Naive thymus-derived CD8-positive, alpha-beta T cell (primary cell): Measurements from ENCODE around the gene RERE. TPM values are rescaled to one million over a fixed set of nuclear protein-coding genes. Genes with fewer than 3 reads are reported as not detected.

ENCODE experiments used
- ATAC-seq, 2 donors: fragments of 150-1000 bp; cut with Tn5 transposase in 1 of 2; sonication (Bioruptor Pico), chemical (Tn5 transposase) in 1 of 2; 1 replicate in 1 of 2; 2 replicates in 1 of 2; pipeline ENCODE4 v1.10.0; 2021; ENCODE audit warnings: mild to moderate bottlenecking in 2 of 2, moderate library complexity in 2 of 2
- POLR2A ChIA-PET: fragments of 350-600 bp; sonication (Branson Sonifier 250); formaldehyde crosslinking; loops from one replicate; lab custom pipeline; 2021; ENCODE audit warnings: antibody characterized with exemption; lab: Charles Lee
- DNase-seq, 10 donors: peaks; one replicate each; pipeline versions ENCODE4 v3.0.0 to v3.0.0-alpha.2; 2020 to 2022
- H3K27ac Mint-ChIP-seq, 10 donors: one replicate each; pipeline ENCODE4 v1.8.0; 2020 to 2022; ENCODE audit warnings: mild to moderate bottlenecking in 10 of 10, mixed read lengths in 10 of 10, moderate library complexity in 4 of 10, inconsistent platforms in 1 of 10
- H3K27me3 Mint-ChIP-seq, 5 donors: one replicate each; pipeline ENCODE4 v1.8.0; 2021 to 2022; ENCODE audit warnings: mixed read lengths in 5 of 5
- H3K36me3 Mint-ChIP-seq, 3 donors: one replicate each; pipeline ENCODE4 v1.8.0; 2020 to 2022; ENCODE audit warnings: mixed read lengths in 3 of 3, mild to moderate bottlenecking in 2 of 3, inconsistent platforms in 1 of 3
- H3K4me1 Mint-ChIP-seq, 4 donors: one replicate each; pipeline ENCODE4 v1.8.0; 2021 to 2022; ENCODE audit warnings: mixed read lengths in 4 of 4
- H3K4me3 Mint-ChIP-seq, 10 donors: one replicate each; pipeline ENCODE4 v1.8.0; 2020 to 2022; ENCODE audit warnings: mild to moderate bottlenecking in 10 of 10, mixed read lengths in 10 of 10, moderate library complexity in 6 of 10, inconsistent platforms in 1 of 10
- H3K9me3 Mint-ChIP-seq, 9 donors: one replicate each; pipeline ENCODE4 v1.8.0; 2020 to 2022; ENCODE audit warnings: mixed read lengths in 9 of 9, mild to moderate bottlenecking in 3 of 9, inconsistent platforms in 1 of 9, moderate library complexity in 1 of 9
- polyA plus RNA-seq, 3 donors: library from polyadenylated mRNA; unstranded; fragments of 300-500 nt; fragmentation: Illumina TruSeq; gene quantifications; one replicate each; pipeline ENCODE4 v1.2.3, GENCODE V29; 2021
- total RNA-seq, 8 experiments: library from RNA in 2 of 8; stranded (reverse) in 2 of 8; gene quantifications; one replicate each; pipeline ENCODE4 v1.2.3 and lab custom pipeline; 2021 to 2026

Gene RERE
- total and polyA plus RNA-seq, 5 experiments from 2014 or later = 4.1 to 84.2 (median 8.8) TPM

DNA sequence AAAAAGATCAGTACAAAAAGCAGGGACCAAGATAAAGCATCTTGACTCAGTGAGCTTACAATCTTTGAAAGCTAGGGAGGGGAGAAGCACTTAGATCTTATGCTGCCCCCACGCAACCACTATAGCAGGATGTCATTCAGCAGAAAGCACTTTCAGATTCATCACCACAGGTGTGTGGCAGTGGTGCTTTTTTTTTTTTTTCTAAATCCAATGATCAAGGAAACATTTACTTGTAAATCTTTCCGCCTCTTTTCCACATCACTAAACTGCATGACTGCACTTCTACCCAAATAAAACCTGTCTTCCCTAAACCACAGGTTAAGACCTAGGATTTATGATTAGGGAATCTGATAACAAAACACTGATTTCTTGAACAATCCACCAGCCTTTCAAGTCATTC, 344.8 kb downstream of the RERE start:
- POLR2A ChIA-PET = interaction anchor here (0.7 kb wide), 1 partner anchor 40 kb away, joined by 4 read pairs; no protein-coding TSS in a partner anchor
- Mint-ChIP-seq H3K4me3 (no peak overlapping the region), H3K27me3 (no peaks in the 10 kb centered on the region), H3K4me1 (peaks cover 8 to 36% (median 27%) of the 10 kb centered on the region in 4 donors), H3K9me3 (no peaks in the 10 kb centered on the region), H3K36me3 (no peaks in the 10 kb centered on the region), H3K27ac (peak overlapping the region in 8 of 10 donors; percentile 4 to 61 (median 54))
- DNase-seq (peak in 9 of 10 donors; percentile 7 to 75 (median 43)), ATAC-seq (peak; percentile 96 to 100)

GRCh38 chr1:8471451-8471850, 346.0 kb downstream of the RERE start:
- Mint-ChIP-seq H3K9me3 (no peaks in the 10 kb centered on the region), H3K36me3 (no peaks in the 10 kb centered on the region), H3K27me3 (no peaks in the 10 kb centered on the region), H3K4me3 (no peak overlapping the region), H3K27ac (peak overlapping the region in 1 of 10 donors; percentile 34), H3K4me1 (peaks cover 9 to 33% (median 21%) of the 10 kb centered on the region in 4 donors)
- no peak for ATAC-seq
- POLR2A ChIA-PET = no interaction called here
- DNase-seq = no peak

DNA sequence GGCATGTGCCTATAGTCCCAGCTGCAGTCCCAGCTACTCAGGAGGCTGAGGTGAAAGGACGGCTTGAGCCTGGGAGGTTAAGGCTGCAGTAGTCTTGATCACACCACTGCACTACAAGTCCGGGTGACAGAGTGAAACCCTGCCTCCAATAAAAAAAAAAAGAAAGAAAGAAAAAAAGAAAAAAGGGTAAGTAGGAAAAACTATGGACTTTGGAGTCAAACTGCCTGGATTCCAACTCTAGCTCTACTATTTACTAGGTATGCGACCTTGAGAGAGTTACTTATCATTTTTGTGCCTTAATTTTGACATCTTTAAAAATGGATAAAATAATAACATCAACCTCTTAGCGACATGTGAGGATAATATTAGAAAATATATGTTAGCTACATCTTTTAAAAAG, 348.7 kb downstream of the RERE start:
- no peak overlapping the region for H3K4me3 Mint-ChIP-seq
- no peaks in the 10 kb centered on the region for H3K27me3 Mint-ChIP-seq
- ATAC-seq (no peak), DNase-seq (no peak)
- H3K4me1 Mint-ChIP-seq = peaks cover 15 to 40% (median 33%) of the 10 kb centered on the region in 4 donors
- H3K36me3 Mint-ChIP-seq = peaks cover 0 to 16% (median 0%) of the 10 kb centered on the region in 3 donors
- no peak overlapping the region for H3K27ac Mint-ChIP-seq
- POLR2A ChIA-PET = no interaction called here
- H3K9me3 Mint-ChIP-seq = no peaks in the 10 kb centered on the region

GRCh38 chr1:8467308-8467707, 350.1 kb downstream of the RERE start:
- DNase-seq (no peak), ATAC-seq (no peak)
- Mint-ChIP-seq H3K36me3 (peaks cover 0 to 16% (median 0%) of the 10 kb centered on the region in 3 donors), H3K4me1 (peaks cover 18 to 39% (median 32%) of the 10 kb centered on the region in 4 donors), H3K4me3 (no peak overlapping the region), H3K27me3 (no peaks in the 10 kb centered on the region), H3K27ac (no peak overlapping the region), H3K9me3 (no peaks in the 10 kb centered on the region)
- POLR2A ChIA-PET = interaction anchor here (0.5 kb wide), 1 partner anchor 486 kb away, joined by 4 read pairs; no protein-coding TSS in a partner anchor

GRCh38 chr1:8465692-8466091, 351.7 kb downstream of the RERE start:
- no peaks in the 10 kb centered on the region for H3K9me3 Mint-ChIP-seq
- H3K36me3 Mint-ChIP-seq = peaks cover 0 to 19% (median 0%) of the 10 kb centered on the region in 3 donors
- DNase-seq (no peak), ATAC-seq (no peak)
- H3K27me3 Mint-ChIP-seq = no peaks in the 10 kb centered on the region
- peak overlapping the region in 3 of 10 donors; percentile 14 to 31 (median 30) for H3K27ac Mint-ChIP-seq
- no peak overlapping the region for H3K4me3 Mint-ChIP-seq
- POLR2A ChIA-PET = no interaction called here
- peaks cover 26 to 48% (median 39%) of the 10 kb centered on the region in 4 donors for H3K4me1 Mint-ChIP-seq

DNA sequence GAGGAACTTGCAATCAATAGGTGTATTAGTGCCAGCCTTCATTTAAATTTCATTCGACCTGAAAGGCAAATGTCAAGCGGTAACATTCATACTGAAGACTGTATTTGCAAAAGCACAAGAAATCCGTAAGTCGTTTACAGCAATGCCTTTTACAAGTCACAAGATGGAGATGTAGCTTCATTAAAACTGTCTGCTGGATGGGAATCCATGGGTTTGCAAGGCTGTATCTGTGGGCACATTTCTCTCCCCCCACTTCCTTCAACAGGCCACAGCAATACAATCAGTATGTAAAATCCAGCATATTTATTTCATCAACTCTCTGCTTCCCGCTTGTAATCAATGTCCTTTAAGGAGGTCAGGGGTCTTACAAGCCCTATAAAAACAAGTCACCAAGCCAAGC, 352.4 kb downstream of the RERE start:
- no peak for ATAC-seq
- no peak overlapping the region for H3K4me3 Mint-ChIP-seq
- no peak for DNase-seq
- POLR2A ChIA-PET = no interaction called here
- peak overlapping the region in 5 of 10 donors; percentile 4 to 71 (median 52) for H3K27ac Mint-ChIP-seq
- peaks cover 0 to 19% (median 0%) of the 10 kb centered on the region in 3 donors for H3K36me3 Mint-ChIP-seq
- no peaks in the 10 kb centered on the region for H3K27me3 Mint-ChIP-seq
- peaks cover 26 to 50% (median 41%) of the 10 kb centered on the region in 4 donors for H3K4me1 Mint-ChIP-seq
- H3K9me3 Mint-ChIP-seq = no peaks in the 10 kb centered on the region

DNA sequence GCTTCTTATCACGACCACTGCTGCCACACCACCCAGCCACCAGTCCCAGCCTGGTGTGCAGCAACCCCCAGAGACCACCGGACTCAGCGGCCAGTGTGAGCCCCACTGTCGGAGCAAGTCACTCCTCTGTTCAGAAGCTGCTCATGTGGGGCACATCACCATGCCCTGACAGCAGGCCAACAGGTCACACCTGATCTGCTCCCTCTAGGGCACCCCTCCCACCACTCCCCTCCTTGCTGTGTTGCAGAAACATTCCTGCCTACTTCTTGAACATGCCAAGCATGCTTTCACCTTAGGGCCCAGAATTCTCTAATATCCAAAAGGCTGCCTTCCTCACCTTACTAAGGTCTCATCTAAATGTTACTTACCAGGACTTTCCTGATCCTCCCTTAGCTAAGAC, 353.1 kb downstream of the RERE start:
- no peak overlapping the region for H3K4me3 Mint-ChIP-seq
- POLR2A ChIA-PET = no interaction called here
- H3K27ac Mint-ChIP-seq = peak overlapping the region in 9 of 10 donors; percentile 4 to 94 (median 74)
- DNase-seq (no peak), ATAC-seq (no peak)
- peaks cover 0 to 19% (median 0%) of the 10 kb centered on the region in 3 donors for H3K36me3 Mint-ChIP-seq
- no peaks in the 10 kb centered on the region for H3K27me3 Mint-ChIP-seq
- no peaks in the 10 kb centered on the region for H3K9me3 Mint-ChIP-seq
- H3K4me1 Mint-ChIP-seq = peaks cover 26 to 51% (median 43%) of the 10 kb centered on the region in 4 donors

DNA sequence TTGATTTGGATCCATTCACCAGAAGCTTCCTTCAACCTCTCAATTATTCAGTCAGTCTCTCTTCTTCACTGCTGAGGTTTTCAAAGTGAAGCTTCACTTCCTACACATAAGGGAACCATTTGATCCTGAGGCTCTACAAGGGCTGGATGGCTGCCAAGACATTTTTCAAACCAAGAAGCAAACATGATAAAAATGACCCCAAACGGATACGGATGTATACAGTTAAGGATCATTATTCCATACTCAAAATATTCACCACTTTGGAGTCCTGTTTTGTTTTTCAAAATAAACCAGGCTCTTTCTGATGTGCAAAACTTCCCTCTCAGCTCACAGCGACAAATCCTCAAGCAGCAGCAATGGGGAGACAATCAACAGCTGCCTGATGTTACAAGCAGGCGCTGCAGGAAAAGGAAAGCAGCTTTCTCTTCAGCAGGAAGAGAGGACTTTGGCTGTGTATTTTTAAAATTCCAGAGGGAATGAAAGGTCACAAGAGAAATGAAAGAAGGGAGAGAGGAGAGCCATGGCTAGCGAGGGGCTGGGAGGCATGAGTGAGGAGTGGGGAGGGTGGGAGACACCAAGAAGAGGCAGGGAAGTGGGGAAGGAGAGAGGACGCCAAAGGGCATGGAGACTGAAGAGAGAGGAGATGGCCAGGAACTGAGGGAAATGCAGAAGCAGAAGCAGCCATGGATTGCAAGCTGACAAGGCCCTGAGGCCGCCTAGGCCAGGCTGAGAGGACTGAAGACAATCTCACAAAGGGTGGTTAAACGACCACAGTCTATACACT, 354.1 kb downstream of the RERE start:
- Mint-ChIP-seq H3K4me3 (peak overlapping the region in 6 of 10 donors; percentile 9 to 46 (median 29)), H3K4me1 (peaks cover 26 to 60% (median 44%) of the 10 kb centered on the region in 4 donors), H3K9me3 (no peaks in the 10 kb centered on the region), H3K27me3 (no peaks in the 10 kb centered on the region), H3K27ac (peak overlapping the region; percentile 45 to 94 (median 80)), H3K36me3 (peaks cover 0 to 19% (median 0%) of the 10 kb centered on the region in 3 donors)
- POLR2A ChIA-PET = interaction anchor here (0.9 to 1.6 kb wide), 3 partner anchors 32 to 63 kb away, joined by 3 to 4 read pairs (median 3); no protein-coding TSS in a partner anchor
- DNase-seq = peak in 7 of 10 donors; percentile 15 to 59 (median 29)
- ATAC-seq = peak; percentile 83 to 88

DNA sequence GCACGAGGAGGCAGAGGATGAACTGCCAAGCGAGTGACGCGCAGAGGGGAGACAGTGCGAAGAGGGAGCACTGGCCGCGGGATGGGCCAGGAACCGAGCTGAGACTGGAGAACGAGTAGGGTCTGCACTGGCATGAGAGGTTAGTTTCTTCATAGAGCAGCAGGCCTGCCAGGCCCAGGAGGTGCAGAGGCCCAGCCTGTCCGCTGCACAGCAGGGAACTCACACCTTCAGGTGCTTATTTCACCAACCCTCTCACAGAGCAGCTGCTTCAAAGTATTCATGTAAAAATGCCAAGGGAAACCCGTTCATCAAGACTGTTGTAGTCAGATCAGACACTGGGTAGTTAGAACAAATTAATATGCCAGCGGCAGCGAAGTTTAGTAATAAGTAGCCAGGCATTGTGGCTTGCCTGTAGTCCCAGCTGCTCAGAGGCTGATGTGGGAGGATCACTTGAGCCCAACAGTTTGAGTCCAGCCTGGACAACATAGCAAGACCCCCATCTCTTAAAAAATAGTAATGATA, 355.0 kb downstream of the RERE start:
- Mint-ChIP-seq H3K4me3 (peak overlapping the region in 5 of 10 donors; percentile 21 to 62 (median 45)), H3K27ac (peak overlapping the region in 8 of 10 donors; percentile 49 to 85 (median 66)), H3K4me1 (peaks cover 30 to 69% (median 52%) of the 10 kb centered on the region in 4 donors), H3K36me3 (peaks cover 0 to 19% (median 0%) of the 10 kb centered on the region in 3 donors), H3K9me3 (no peaks in the 10 kb centered on the region), H3K27me3 (no peaks in the 10 kb centered on the region)
- DNase-seq (no peak), ATAC-seq (no peak)
- POLR2A ChIA-PET = interaction anchor here (0.9 to 1.6 kb wide), 3 partner anchors 31 to 64 kb away, joined by 3 to 4 read pairs (median 3); no protein-coding TSS in a partner anchor

GRCh38 chr1:8461351-8462110, 355.9 kb downstream of the RERE start:
- no peak for ATAC-seq
- DNase-seq = peak in 2 of 10 donors; percentile 13 to 19
- POLR2A ChIA-PET = interaction anchor here (0.5 to 0.7 kb wide), 2 partner anchors 26 to 34 kb away, joined by 3 to 4 read pairs; no protein-coding TSS in a partner anchor
- Mint-ChIP-seq H3K36me3 (peaks cover 0 to 21% (median 0%) of the 10 kb centered on the region in 3 donors), H3K4me1 (peaks cover 36 to 72% (median 61%) of the 10 kb centered on the region in 4 donors), H3K4me3 (peak overlapping the region in 4 of 10 donors; percentile 2 to 76 (median 35)), H3K9me3 (no peaks in the 10 kb centered on the region), H3K27me3 (no peaks in the 10 kb centered on the region), H3K27ac (peak overlapping the region in 7 of 10 donors; percentile 36 to 80 (median 61))

GRCh38 chr1:8460784-8461183, 356.7 kb downstream of the RERE start:
- Mint-ChIP-seq H3K27ac (peak overlapping the region in 1 of 10 donors; percentile 5), H3K4me3 (no peak overlapping the region)
- ATAC-seq = no peak

DNA sequence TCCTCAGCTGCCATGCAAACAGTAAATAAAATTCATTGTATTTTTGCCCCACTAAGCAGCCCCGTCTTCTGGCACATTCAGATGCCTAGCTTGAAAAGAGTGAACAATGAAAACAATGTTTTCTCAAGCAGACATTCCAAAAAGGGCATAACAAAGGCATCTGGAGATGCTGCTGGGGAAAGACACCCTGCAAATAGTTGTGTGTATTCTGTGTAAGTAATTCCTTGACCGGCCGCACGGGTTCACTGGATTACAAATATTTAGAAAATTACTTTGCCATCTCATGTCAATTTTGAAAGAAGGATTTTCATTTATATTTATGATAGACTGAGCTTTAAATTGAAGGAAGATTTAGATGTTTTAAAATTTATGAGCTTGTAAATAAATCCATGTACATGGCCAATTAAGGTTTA, 357.3 kb downstream of the RERE start:
- no peaks in the 10 kb centered on the region for H3K27me3 Mint-ChIP-seq
- ATAC-seq = no peak
- peaks cover 32 to 71% (median 63%) of the 10 kb centered on the region in 4 donors for H3K4me1 Mint-ChIP-seq

More at GRCh38 chr1:8460784-8461183, 356.7 kb downstream of the RERE start:
- no peak for DNase-seq
- Mint-ChIP-seq H3K36me3 (peaks cover 0 to 20% (median 2%) of the 10 kb centered on the region in 3 donors), H3K9me3 (no peaks in the 10 kb centered on the region), H3K27me3 (no peaks in the 10 kb centered on the region), H3K4me1 (peaks cover 34 to 72% (median 63%) of the 10 kb centered on the region in 4 donors)
- POLR2A ChIA-PET = interaction anchor here (0.7 to 0.9 kb wide), 2 partner anchors 25 to 466 kb away, joined by 3 read pairs; no protein-coding TSS in a partner anchor

More for the DNA sequence above, 357.3 kb downstream of the RERE start:
- POLR2A ChIA-PET = interaction anchor here (0.9 kb wide), 1 partner anchor 467 kb away, joined by 3 read pairs; no protein-coding TSS in a partner anchor
- Mint-ChIP-seq H3K27ac (no peak overlapping the region), H3K9me3 (no peaks in the 10 kb centered on the region), H3K36me3 (peaks cover 0 to 19% (median 2%) of the 10 kb centered on the region in 3 donors), H3K4me3 (no peak overlapping the region)
- no peak for DNase-seq
